ENCODE results near the gene BAAT.

DNA sequence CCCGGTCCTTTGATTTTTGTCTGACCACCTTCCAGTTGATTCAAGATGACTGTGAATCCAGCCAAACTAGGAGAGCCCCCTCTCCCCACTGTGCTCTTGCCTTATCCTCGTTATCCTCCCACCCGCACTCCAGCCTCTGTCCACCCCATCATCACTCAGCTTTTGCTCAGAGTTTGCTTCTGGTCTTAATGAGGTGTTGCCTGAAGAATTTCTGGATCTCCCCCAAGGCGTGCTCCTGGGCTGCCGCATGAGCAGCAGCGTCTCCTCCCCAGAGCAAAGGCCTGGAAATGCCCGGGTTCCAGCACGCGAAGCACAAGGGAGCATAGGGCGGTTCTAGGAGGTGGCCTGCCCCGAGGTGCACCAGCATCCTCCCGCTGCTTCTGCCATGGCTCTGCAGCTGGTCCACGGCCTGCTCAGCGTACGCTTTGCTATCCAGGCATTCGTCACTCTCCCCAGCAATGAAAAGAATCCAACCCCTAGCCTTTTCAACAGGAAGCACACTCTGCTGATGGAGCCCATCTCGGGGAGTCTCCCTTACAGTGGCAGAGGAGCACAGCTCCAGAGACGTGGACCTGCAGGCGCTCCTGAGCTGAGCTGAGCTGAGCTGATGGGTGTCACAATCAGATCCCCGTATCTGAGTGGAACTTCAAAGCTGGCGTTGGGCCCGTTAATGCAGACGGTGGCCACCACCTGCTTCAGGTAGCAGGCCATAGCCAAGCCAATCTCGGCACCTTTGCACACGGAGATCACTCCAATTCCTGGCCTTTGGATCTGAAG, 50.7 kb downstream of the BAAT start:
- no peak for TF ChIP-seq GATA2 (IDR thresholded peaks at IDR 0.05; ENCODE audit: low read depth, low read length)
- TF ChIP-seq GATA3 (IDR thresholded peaks at IDR 0.05; ENCODE audit: low read depth, low read length), result no peak
